HFFc6 (cell line): ENCODE results near the gene VWA5A. TPM values are rescaled to one million over a fixed set of nuclear protein-coding genes. Genes with fewer than 3 reads are reported as not detected.

ENCODE experiments used
- DNase-seq: peaks from one replicate; pipeline ENCODE4 v3.0.0-alpha.2; 2018
- H3K27ac Mint-ChIP-seq: 2 replicates; pipeline ENCODE4 v1.8.0; 2020; ENCODE audit warnings: mild to moderate bottlenecking, mixed read lengths
- H3K27me3 Mint-ChIP-seq: 2 replicates; pipeline ENCODE4 v1.8.0; 2021; ENCODE audit warnings: mild to moderate bottlenecking, moderate library complexity, mixed read lengths; ENCODE audit not compliant: insufficient read depth
- H3K36me3 Mint-ChIP-seq: 2 replicates; pipeline ENCODE4 v1.8.0; 2021; ENCODE audit warnings: low read depth, mixed read lengths
- H3K4me1 Mint-ChIP-seq: 2 replicates; pipeline ENCODE4 v1.8.0; 2020; ENCODE audit warnings: low read depth, mixed read lengths
- H3K4me3 Mint-ChIP-seq: 2 replicates; pipeline ENCODE4 v1.8.0; 2020; ENCODE audit warnings: mild to moderate bottlenecking, moderate library complexity, mixed read lengths
- H3K9me3 Mint-ChIP-seq: 2 replicates; pipeline ENCODE4 v1.8.0; 2020; ENCODE audit warnings: mild to moderate bottlenecking, mixed read lengths
- total RNA-seq, 6 experiments: library from RNA; stranded (reverse); fragmentation: NEBNext Ultra II Directional; extraction: Animal tissue kit (Norgen Biotek cat#: 25700); gene quantifications; 2 replicates in 1 of 6; 3 replicates in 5 of 6; pipeline ENCODE4 v1.2.3, GENCODE V29; 2021
- TF ChIP-seq, protein P1 (sequence below): fragments of 200-600 bp; sonication (generic); IDR thresholded peaks from 2 replicates; pipeline ENCODE4 v1.5.0; 2021; ENCODE audit warnings: antibody characterized with exemption, mild to moderate bottlenecking

The VWA5A gene
- total RNA-seq, 6 experiments from 2014 or later: 0.14 TPM; not detected in 5

DNA sequence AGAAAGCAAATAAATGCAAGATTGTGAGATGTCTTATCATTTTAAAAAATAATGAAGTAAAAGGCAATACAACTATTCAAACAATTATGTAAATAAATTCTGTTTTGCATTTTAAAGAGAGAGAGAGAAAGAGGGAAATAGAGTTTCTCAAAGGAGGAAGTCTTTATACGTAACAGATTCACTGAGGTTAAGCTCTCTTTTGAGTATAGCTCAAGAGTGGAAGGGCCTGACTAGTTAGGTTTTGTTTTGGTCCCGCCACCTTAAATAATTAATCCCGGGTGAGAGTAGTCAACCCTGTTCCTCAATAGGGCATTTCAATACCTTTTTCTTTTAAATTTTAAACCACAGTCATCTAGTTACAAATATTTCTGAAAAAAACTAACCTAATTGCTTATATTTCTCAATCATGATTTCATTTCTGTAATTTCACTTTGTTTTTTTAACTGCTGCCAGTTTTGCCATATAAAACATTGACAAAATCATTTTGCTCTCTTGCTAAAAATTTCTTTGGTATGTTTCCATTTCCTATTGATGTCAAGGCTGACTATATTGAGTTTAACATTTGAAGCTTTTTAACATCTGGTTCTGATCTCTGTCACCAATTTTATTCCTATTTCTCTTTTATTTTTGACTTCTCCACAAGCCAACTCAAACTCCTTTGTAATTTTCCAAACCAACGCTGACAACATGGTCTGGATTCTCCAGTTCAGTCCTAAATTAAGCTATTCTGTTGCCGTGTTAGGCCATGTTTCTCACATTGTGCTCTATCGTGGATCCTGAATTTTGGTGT lies 78.2 kb downstream of the VWA5A start:
- Mint-ChIP-seq H3K27ac (no peak overlapping the region), H3K4me3 (no peak overlapping the region), H3K9me3 (peaks cover 8% of the 10 kb centered on the region), H3K36me3 (no peaks in the 10 kb centered on the region), H3K27me3 (peaks cover 2% of the 10 kb centered on the region; the same call in 1 of the 2 replicates), H3K4me1 (no peaks in the 10 kb centered on the region)
- TF ChIP-seq, protein P1, sequence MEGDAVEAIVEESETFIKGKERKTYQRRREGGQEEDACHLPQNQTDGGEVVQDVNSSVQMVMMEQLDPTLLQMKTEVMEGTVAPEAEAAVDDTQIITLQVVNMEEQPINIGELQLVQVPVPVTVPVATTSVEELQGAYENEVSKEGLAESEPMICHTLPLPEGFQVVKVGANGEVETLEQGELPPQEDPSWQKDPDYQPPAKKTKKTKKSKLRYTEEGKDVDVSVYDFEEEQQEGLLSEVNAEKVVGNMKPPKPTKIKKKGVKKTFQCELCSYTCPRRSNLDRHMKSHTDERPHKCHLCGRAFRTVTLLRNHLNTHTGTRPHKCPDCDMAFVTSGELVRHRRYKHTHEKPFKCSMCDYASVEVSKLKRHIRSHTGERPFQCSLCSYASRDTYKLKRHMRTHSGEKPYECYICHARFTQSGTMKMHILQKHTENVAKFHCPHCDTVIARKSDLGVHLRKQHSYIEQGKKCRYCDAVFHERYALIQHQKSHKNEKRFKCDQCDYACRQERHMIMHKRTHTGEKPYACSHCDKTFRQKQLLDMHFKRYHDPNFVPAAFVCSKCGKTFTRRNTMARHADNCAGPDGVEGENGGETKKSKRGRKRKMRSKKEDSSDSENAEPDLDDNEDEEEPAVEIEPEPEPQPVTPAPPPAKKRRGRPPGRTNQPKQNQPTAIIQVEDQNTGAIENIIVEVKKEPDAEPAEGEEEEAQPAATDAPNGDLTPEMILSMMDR: no peak
- DNase-seq: no peak

- H3K36me3 Mint-ChIP-seq: no peaks in the 10 kb centered on the region
- no peaks in the 10 kb centered on the region for H3K4me1 Mint-ChIP-seq
- H3K27me3 Mint-ChIP-seq: peaks cover 2% of the 10 kb centered on the region; the same call in 1 of the 2 replicates
- H3K27ac Mint-ChIP-seq: no peak overlapping the region
- H3K4me3 Mint-ChIP-seq: no peak overlapping the region
- TF ChIP-seq, protein P1: no peak
- no peak for DNase-seq
- peaks cover 5% of the 10 kb centered on the region for H3K9me3 Mint-ChIP-seq
Measured at GRCh38 chr11:124194293-124195188, 79.3 kb downstream of the VWA5A start.

DNA sequence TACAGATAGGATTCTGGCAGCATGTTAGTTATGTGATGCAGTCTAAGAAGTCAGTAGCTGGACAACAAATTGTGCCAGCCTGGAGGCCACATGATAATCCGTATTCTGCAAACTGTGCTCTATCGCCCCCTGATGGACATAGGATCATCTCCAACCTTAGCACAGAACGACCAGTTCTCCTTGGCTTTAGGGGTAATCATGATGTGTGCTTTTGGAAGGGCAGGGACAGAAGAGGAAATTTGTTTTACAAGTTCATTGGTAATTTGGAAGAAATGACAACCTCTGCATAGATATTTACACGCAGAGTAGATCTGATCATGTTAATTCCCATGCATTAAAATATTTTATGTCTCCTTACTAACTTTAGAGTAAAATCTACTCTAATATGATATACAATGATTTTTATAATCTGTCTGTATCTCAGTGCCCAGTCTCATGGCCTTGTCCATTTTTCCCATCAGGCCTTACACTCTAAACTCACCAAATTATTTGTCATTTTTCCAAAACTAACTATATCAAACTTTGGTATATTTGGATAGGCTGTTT lies 80.0 kb downstream of the VWA5A start:
- no peaks in the 10 kb centered on the region for H3K36me3 Mint-ChIP-seq
- H3K4me1 Mint-ChIP-seq: no peaks in the 10 kb centered on the region
- DNase-seq: peak; percentile 21
- no peak overlapping the region for H3K4me3 Mint-ChIP-seq
- peaks cover 2% of the 10 kb centered on the region; the same call in 1 of the 2 replicates for H3K27me3 Mint-ChIP-seq
- H3K9me3 Mint-ChIP-seq: peaks cover 9% of the 10 kb centered on the region
- TF ChIP-seq, protein P1: peak; percentile 71; the same call in 1 of the 2 replicates
- no peak overlapping the region for H3K27ac Mint-ChIP-seq

Other genes with a start within 250 kb of the VWA5A start
- not detected for gene TMEM225, start 229.8 kb upstream of the VWA5A start, total RNA-seq
- not detected for gene OR8D4, start 213.3 kb upstream of the VWA5A start, total RNA-seq
- gene OR4D5, start 175.8 kb upstream of the VWA5A start, total RNA-seq: not detected
- gene OR6T1, start 171.6 kb upstream of the VWA5A start, total RNA-seq: not detected
- not detected for gene OR10S1, start 137.7 kb upstream of the VWA5A start, total RNA-seq
- gene OR10G6, start 120.3 kb upstream of the VWA5A start, total RNA-seq: not detected
- gene OR10G4, start 102.5 kb upstream of the VWA5A start, total RNA-seq: not detected
- not detected for gene OR10G9, start 92.4 kb upstream of the VWA5A start, total RNA-seq
- gene OR10G8, start 88.7 kb upstream of the VWA5A start, total RNA-seq: not detected
- gene OR10G7, start 74.1 kb upstream of the VWA5A start, total RNA-seq: not detected
- gene OR10D3, start 67.9 kb downstream of the VWA5A start, total RNA-seq: not detected
- not detected for gene OR8G1, start 125.6 kb downstream of the VWA5A start, total RNA-seq
- not detected for gene OR8G5, start 140.9 kb downstream of the VWA5A start, total RNA-seq
- gene OR8D1, start 198.5 kb downstream of the VWA5A start, total RNA-seq: not detected
- not detected for gene OR8D2, start 204.7 kb downstream of the VWA5A start, total RNA-seq